SK-N-SH treated with all-trans-retinoic acid at 6 μM for 48 hours (cell line): ENCODE results near the gene RASL11B.

ENCODE experiments used
- ARNTL ChIP-seq: fragments of 450-650 bp; formaldehyde crosslinking; IDR thresholded peaks from 2 replicates; pipeline ENCODE4 v1.5.0; 2020; ENCODE audit warnings: low read depth, mild to moderate bottlenecking, moderate library complexity, borderline replicate concordance
- BACH2 ChIP-seq: fragments of 250-450 bp; sonication (Bioruptor Pico); IDR thresholded peaks from 2 replicates; pipeline ENCODE4 v1.9.0; 2021; ENCODE audit warnings: mild to moderate bottlenecking, borderline replicate concordance
- CSDC2 ChIP-seq: fragments of 250-450 bp; sonication (Bioruptor Pico); IDR thresholded peaks from 2 replicates; pipeline ENCODE4 v1.5.0; 2020; ENCODE audit warnings: mild to moderate bottlenecking, moderate library complexity
- OSR1 ChIP-seq: fragments of 250-450 bp; sonication (Bioruptor Pico); IDR thresholded peaks from 2 replicates; pipeline ENCODE4 v1.8.0; 2022; ENCODE audit warnings: moderate library complexity, mild to moderate bottlenecking, inconsistent platforms
- TF ChIP-seq, protein P1 (sequence below): fragments of 250-450 bp; sonication (Bioruptor Pico); IDR thresholded peaks from 2 replicates; pipeline ENCODE4 v1.8.0; 2020; ENCODE audit warnings: mild to moderate bottlenecking, moderate library complexity, borderline replicate concordance
- TF ChIP-seq, protein P2 (sequence below): fragments of 250-450 bp; sonication (Bioruptor Pico); IDR thresholded peaks from 2 replicates; pipeline ENCODE4 v1.8.0; 2021; ENCODE audit warnings: low read depth, mild to moderate bottlenecking, moderate library complexity, borderline replicate concordance

DNA sequence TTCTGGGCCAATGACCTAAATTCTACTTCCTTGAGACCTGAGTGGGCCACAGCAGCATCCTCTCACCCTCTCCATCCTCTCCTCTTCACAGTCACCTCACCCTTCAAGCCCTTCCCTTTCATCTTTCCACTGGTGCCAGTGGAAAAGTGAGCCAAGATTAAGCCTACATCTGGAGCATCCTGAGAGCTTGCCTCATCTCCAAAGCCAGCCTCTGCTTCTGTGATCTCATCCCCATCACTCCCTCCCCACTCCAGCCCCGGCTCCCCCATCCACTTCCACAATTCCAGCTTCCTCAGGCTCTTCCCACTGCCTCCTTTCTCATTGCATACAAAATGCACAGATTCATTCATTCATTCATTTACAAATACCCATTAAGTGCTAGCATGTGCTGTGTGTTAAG lies 10.1 kb upstream of the RASL11B start:
- TF ChIP-seq, protein P1, sequence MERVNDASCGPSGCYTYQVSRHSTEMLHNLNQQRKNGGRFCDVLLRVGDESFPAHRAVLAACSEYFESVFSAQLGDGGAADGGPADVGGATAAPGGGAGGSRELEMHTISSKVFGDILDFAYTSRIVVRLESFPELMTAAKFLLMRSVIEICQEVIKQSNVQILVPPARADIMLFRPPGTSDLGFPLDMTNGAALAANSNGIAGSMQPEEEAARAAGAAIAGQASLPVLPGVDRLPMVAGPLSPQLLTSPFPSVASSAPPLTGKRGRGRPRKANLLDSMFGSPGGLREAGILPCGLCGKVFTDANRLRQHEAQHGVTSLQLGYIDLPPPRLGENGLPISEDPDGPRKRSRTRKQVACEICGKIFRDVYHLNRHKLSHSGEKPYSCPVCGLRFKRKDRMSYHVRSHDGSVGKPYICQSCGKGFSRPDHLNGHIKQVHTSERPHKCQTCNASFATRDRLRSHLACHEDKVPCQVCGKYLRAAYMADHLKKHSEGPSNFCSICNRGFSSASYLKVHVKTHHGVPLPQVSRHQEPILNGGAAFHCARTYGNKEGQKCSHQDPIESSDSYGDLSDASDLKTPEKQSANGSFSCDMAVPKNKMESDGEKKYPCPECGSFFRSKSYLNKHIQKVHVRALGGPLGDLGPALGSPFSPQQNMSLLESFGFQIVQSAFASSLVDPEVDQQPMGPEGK (CRISPR knock-in tag) = no peak
- TF ChIP-seq OSR1 (CRISPR knock-in tag) = no peak
- no peak for TF ChIP-seq CSDC2 (CRISPR knock-in tag)
- TF ChIP-seq, protein P2, sequence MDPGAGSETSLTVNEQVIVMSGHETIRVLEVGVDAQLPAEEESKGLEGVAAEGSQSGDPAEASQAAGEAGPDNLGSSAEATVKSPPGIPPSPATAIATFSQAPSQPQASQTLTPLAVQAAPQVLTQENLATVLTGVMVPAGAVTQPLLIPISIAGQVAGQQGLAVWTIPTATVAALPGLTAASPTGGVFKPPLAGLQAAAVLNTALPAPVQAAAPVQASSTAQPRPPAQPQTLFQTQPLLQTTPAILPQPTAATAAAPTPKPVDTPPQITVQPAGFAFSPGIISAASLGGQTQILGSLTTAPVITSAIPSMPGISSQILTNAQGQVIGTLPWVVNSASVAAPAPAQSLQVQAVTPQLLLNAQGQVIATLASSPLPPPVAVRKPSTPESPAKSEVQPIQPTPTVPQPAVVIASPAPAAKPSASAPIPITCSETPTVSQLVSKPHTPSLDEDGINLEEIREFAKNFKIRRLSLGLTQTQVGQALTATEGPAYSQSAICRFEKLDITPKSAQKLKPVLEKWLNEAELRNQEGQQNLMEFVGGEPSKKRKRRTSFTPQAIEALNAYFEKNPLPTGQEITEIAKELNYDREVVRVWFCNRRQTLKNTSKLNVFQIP = no peak
- no peak for TF ChIP-seq ARNTL (CRISPR knock-in tag)
- no peak for TF ChIP-seq BACH2
